Stimulated activated naive B cell treated with anti-CD40 and anti-IgM and Interleukin-4, amounts not matched to agents 10 μg/mL and 1 μg/mL and 100 μg/mL, for 72 hours (primary cell): ENCODE results near the gene DEDD.

Experiments used
- ATAC-seq, 2 donors: fragments of 150-1000 bp; cut with Tn5 transposase; replicated peaks; 2 replicates each; pipeline ENCODE4 v1.10.0; 2021; ENCODE audit warnings: moderate library complexity in 1 of 2
- DNase-seq: peaks from one replicate; pipeline ENCODE4 v3.0.0; 2021
- H3K27ac Mint-ChIP-seq: one replicate; pipeline ENCODE4 v1.8.0; 2022; ENCODE audit warnings: mild to moderate bottlenecking, mixed read lengths
- H3K27me3 Mint-ChIP-seq, 2 donors: one replicate each; pipeline ENCODE4 v1.8.0; 2022; ENCODE audit warnings: mixed read lengths in 2 of 2
- H3K36me3 Mint-ChIP-seq, 2 donors: one replicate each; pipeline ENCODE4 v1.8.0; 2022; ENCODE audit warnings: mixed read lengths in 2 of 2, mild to moderate bottlenecking in 1 of 2
- H3K4me1 Mint-ChIP-seq, 2 donors: one replicate each; pipeline ENCODE4 v1.8.0; 2022; ENCODE audit warnings: mixed read lengths in 2 of 2, mild to moderate bottlenecking in 1 of 2
- H3K4me3 Mint-ChIP-seq, 2 donors: one replicate each; pipeline ENCODE4 v1.8.0; 2022; ENCODE audit warnings: mild to moderate bottlenecking in 2 of 2, mixed read lengths in 2 of 2, moderate library complexity in 1 of 2
- H3K9me3 Mint-ChIP-seq, 2 donors: one replicate each; pipeline ENCODE4 v1.8.0; 2022; ENCODE audit warnings: mixed read lengths in 2 of 2, mild to moderate bottlenecking in 1 of 2

Gene DEDD

GRCh38 chr1:161088587-161089110 is 43.8 kb downstream of the DEDD start:
- no peak for DNase-seq
- H3K27me3 Mint-ChIP-seq: peaks cover 0 to 13% of the 10 kb centered on the region in 2 donors
- no peak overlapping the region for H3K27ac Mint-ChIP-seq
- ATAC-seq: no peak
- no peaks in the 10 kb centered on the region for H3K9me3 Mint-ChIP-seq
- no peak overlapping the region for H3K4me3 Mint-ChIP-seq
- no peaks in the 10 kb centered on the region for H3K36me3 Mint-ChIP-seq
- H3K4me1 Mint-ChIP-seq: peaks cover 9 to 10% of the 10 kb centered on the region in 2 donors

- H3K4me1 Mint-ChIP-seq: no peaks in the 10 kb centered on the region
- no peak overlapping the region for H3K4me3 Mint-ChIP-seq
- no peak for DNase-seq
- H3K36me3 Mint-ChIP-seq: no peaks in the 10 kb centered on the region
- H3K9me3 Mint-ChIP-seq: no peaks in the 10 kb centered on the region
- H3K27ac Mint-ChIP-seq: no peak overlapping the region
- no peak for ATAC-seq
- peaks cover 0 to 14% of the 10 kb centered on the region in 2 donors for H3K27me3 Mint-ChIP-seq
Measured at GRCh38 chr1:161086457-161086856, 46.0 kb downstream of the DEDD start.

DNA sequence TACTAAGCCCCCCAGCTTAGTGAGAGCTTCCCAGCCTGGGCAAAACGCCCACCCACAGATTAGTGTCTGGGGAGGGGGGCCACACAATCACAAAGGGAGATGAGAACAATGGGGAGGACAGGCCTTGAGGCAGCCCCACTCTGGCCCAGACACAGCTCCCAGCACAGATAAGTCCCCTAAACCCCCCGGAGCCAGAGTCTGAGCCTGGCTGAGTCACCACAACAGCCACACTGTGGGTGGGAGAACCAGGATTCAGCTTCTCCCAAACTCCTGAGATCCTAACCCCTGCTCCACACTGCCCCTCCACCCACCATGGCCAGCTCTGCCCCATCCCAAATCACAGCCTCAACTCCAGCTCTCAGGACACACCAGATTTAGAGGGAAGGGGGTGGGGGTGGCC is 47.3 kb downstream of the DEDD start:
- Mint-ChIP-seq H3K27me3 (peaks cover 4 to 20% of the 10 kb centered on the region in 2 donors), H3K27ac (no peak overlapping the region), H3K36me3 (no peaks in the 10 kb centered on the region), H3K9me3 (no peaks in the 10 kb centered on the region), H3K4me3 (no peak overlapping the region), H3K4me1 (no peaks in the 10 kb centered on the region)
- DNase-seq (no peak), ATAC-seq (no peak)

DNA sequence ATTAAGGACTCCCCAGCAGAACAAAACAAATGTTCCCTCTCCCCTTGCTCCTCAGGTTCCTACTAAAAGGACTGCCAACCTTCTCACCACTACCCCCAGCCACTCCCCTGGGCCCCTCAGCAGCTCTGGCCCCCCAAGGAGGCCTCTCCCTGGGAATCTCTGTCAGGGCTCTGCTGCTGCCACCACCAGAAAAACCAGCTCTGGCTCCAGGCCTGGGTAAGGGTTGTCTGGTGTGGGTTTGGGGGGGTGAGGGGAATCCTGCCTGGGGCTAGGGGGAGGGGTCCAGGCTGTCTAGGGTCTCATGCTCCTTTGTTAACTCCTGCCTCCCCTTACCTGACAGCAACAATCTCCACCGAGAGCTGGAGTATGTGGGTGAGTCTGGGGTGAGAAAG is 47.9 kb downstream of the DEDD start:
- no peaks in the 10 kb centered on the region for H3K4me1 Mint-ChIP-seq
- H3K4me3 Mint-ChIP-seq: no peak overlapping the region
- no peaks in the 10 kb centered on the region for H3K36me3 Mint-ChIP-seq
- H3K9me3 Mint-ChIP-seq: no peaks in the 10 kb centered on the region
- no peak for DNase-seq
- no peak overlapping the region for H3K27ac Mint-ChIP-seq
- ATAC-seq: no peak
- H3K27me3 Mint-ChIP-seq: peaks cover 4 to 20% of the 10 kb centered on the region in 2 donors

- Mint-ChIP-seq H3K4me1 (no peaks in the 10 kb centered on the region), H3K4me3 (no peak overlapping the region), H3K27me3 (peaks cover 4 to 20% of the 10 kb centered on the region in 2 donors), H3K36me3 (no peaks in the 10 kb centered on the region), H3K9me3 (no peaks in the 10 kb centered on the region), H3K27ac (no peak overlapping the region)
- no peak for DNase-seq
- no peak for ATAC-seq
Measured at GRCh38 chr1:161083748-161084596, 48.5 kb downstream of the DEDD start.

- Mint-ChIP-seq H3K36me3 (no peaks in the 10 kb centered on the region), H3K4me1 (no peaks in the 10 kb centered on the region), H3K27ac (no peak overlapping the region), H3K4me3 (no peak overlapping the region), H3K27me3 (peaks cover 4 to 20% of the 10 kb centered on the region in 2 donors), H3K9me3 (no peaks in the 10 kb centered on the region)
- no peak for DNase-seq
- ATAC-seq: no peak
Measured at GRCh38 chr1:161082996-161083747, 49.3 kb downstream of the DEDD start.

GRCh38 chr1:161082483-161082882 is 50.0 kb downstream of the DEDD start:
- ATAC-seq: no peak
- H3K27ac Mint-ChIP-seq: peak overlapping the region; percentile 48
- H3K4me3 Mint-ChIP-seq: no peak overlapping the region
- no peaks in the 10 kb centered on the region for H3K9me3 Mint-ChIP-seq
- no peaks in the 10 kb centered on the region for H3K36me3 Mint-ChIP-seq
- H3K4me1 Mint-ChIP-seq: no peaks in the 10 kb centered on the region
- peaks cover 4 to 16% of the 10 kb centered on the region in 2 donors for H3K27me3 Mint-ChIP-seq
- no peak for DNase-seq

DNA sequence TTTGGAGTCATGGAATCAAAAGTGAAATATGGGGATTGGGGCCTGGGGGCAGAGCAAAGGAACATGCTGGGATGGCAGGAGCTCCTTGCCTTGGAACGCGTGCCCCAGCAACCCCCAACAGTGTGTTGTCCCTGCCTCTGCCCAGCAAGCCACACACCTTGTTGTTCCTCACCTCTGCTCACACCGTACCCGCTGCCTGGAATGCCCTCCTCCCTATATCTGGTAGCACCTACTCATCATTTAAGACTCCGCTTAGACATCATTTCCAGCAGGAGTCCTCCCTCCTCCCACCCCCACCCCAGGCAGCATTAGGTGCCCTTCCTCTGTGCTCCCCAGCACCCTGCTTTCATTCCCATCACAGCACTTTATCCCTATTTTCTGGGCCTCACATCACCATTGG is 50.9 kb downstream of the DEDD start:
- Mint-ChIP-seq H3K27ac (no peak overlapping the region), H3K36me3 (no peaks in the 10 kb centered on the region), H3K9me3 (no peaks in the 10 kb centered on the region), H3K27me3 (peaks cover 4 to 14% of the 10 kb centered on the region in 2 donors), H3K4me1 (no peaks in the 10 kb centered on the region), H3K4me3 (no peak overlapping the region)
- DNase-seq: no peak
- no peak for ATAC-seq

DNA sequence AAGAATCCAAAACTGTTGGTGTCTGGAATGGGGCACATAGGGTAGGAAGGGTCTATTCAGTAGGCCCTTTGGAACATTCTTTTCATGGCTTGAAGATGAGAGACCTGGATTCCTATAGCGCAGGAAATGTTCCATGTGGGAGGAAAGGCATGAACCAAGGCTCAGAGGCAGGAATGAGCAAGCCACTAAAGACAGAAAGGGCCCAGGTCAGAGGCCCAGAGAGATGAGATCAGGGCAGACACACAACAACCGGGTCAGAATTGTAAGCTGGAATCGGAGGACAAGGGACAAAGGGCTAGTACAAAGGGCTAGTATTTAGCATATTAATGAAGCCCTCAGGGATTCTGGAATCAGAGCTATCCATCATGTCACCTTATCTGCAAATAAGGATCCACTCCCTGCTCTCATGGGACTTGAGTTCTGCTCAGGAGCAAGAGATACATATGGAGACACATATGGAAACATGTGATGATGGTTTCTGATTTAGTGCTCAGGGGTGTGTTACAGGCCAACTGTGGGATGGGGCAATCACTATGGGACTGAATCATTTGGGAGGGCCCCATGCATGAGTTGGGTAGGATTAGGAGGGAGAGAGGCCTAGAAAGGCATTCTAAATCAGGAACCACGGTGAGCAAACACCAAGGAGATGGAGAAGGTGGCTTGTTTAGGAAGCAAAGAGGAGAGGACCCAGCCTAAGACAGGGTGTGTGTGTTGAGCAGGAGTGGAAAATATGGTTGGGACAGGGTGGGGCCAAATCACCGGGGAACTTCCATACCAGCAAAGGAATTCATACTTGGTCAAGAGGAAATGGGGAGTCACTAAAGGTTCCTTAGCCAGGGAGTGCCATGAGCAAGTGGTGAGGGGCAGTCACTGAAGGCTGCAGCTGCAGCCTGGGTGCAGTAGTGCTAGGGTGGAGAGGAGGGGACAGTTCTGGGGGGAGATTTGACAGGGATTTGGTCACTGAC is 51.7 kb downstream of the DEDD start:
- Mint-ChIP-seq H3K27ac (no peak overlapping the region), H3K4me3 (no peak overlapping the region), H3K9me3 (no peaks in the 10 kb centered on the region), H3K27me3 (peaks cover 4 to 8% of the 10 kb centered on the region in 2 donors), H3K4me1 (no peaks in the 10 kb centered on the region), H3K36me3 (no peaks in the 10 kb centered on the region)
- no peak for DNase-seq
- ATAC-seq: no peak

- peaks cover 4 to 6% of the 10 kb centered on the region in 2 donors for H3K27me3 Mint-ChIP-seq
- no peaks in the 10 kb centered on the region for H3K36me3 Mint-ChIP-seq
- no peaks in the 10 kb centered on the region for H3K4me1 Mint-ChIP-seq
- ATAC-seq: no peak
- H3K4me3 Mint-ChIP-seq: no peak overlapping the region
- no peak for DNase-seq
- no peaks in the 10 kb centered on the region for H3K9me3 Mint-ChIP-seq
- no peak overlapping the region for H3K27ac Mint-ChIP-seq
Measured at GRCh38 chr1:161079436-161080110, 52.9 kb downstream of the DEDD start.

GRCh38 chr1:161077426-161077825 is 55.0 kb downstream of the DEDD start:
- peaks cover 4 to 6% of the 10 kb centered on the region in 2 donors for H3K27me3 Mint-ChIP-seq
- DNase-seq: no peak
- H3K9me3 Mint-ChIP-seq: no peaks in the 10 kb centered on the region
- H3K27ac Mint-ChIP-seq: no peak overlapping the region
- H3K36me3 Mint-ChIP-seq: no peaks in the 10 kb centered on the region
- peaks cover 0 to 3% of the 10 kb centered on the region in 2 donors for H3K4me1 Mint-ChIP-seq
- no peak for ATAC-seq
- no peak overlapping the region for H3K4me3 Mint-ChIP-seq

- Mint-ChIP-seq H3K4me3 (no peak overlapping the region), H3K27ac (no peak overlapping the region), H3K4me1 (peaks cover 8% of the 10 kb centered on the region in 2 donors), H3K36me3 (no peaks in the 10 kb centered on the region), H3K27me3 (peaks cover 4 to 5% of the 10 kb centered on the region in 2 donors), H3K9me3 (no peaks in the 10 kb centered on the region)
- ATAC-seq (no peak), DNase-seq (no peak)
Measured at GRCh38 chr1:161076410-161076809, 56.1 kb downstream of the DEDD start.

- Mint-ChIP-seq H3K4me1 (peaks cover 13 to 23% of the 10 kb centered on the region in 2 donors), H3K36me3 (no peaks in the 10 kb centered on the region)
Measured at GRCh38 chr1:161074676-161075368, 57.6 kb downstream of the DEDD start.

More at GRCh38 chr1:161074676-161075368, 57.6 kb downstream of the DEDD start:
- Mint-ChIP-seq H3K4me3 (no peak overlapping the region), H3K27ac (peak overlapping the region; percentile 42), H3K27me3 (no peaks in the 10 kb centered on the region), H3K9me3 (no peaks in the 10 kb centered on the region)
- DNase-seq (no peak), ATAC-seq (no peak)
